Activated CD4-positive, alpha-beta T cell treated with anti-CD3 and anti-CD28 coated beads, Interleukin-2, Interleukin-4, amounts not matched to agents 100 ng/mL and 50 ng/mL, durations not matched to agents 16 hours and 8 hours (primary cell): Measurements from ENCODE around the gene COL4A6.

ENCODE experiments used
- DNase-seq: peaks from one replicate; pipeline ENCODE4 v3.0.0-alpha.2; 2020; ENCODE audit warnings: low spot score

COL4A6 gene

GRCh38 chrX:108216405-108216804 is 221.8 kb downstream of the COL4A6 start:
- no peak for DNase-seq

- DNase-seq, result no peak
These were observed 226.9 kb downstream of the COL4A6 start for GRCh38 chrX:108211301-108211700.

- no peak for DNase-seq
These were observed 229.1 kb downstream of the COL4A6 start for GRCh38 chrX:108209006-108209554.

- no peak for DNase-seq
These were observed 234.7 kb downstream of the COL4A6 start for GRCh38 chrX:108203540-108203939.

GRCh38 chrX:108199691-108200090 is 238.5 kb downstream of the COL4A6 start:
- peak; percentile 12 for DNase-seq

GRCh38 chrX:108199041-108199440 is 239.2 kb downstream of the COL4A6 start:
- DNase-seq, result no peak

GRCh38 chrX:108198420-108198819 is 239.8 kb downstream of the COL4A6 start:
- DNase-seq, result no peak

GRCh38 chrX:108186811-108187210 is 251.4 kb downstream of the COL4A6 start:
- DNase-seq, result no peak

- DNase-seq, result no peak
These were observed 260.1 kb downstream of the COL4A6 start for GRCh38 chrX:108178143-108178498.

- no peak for DNase-seq
These were observed 260.7 kb downstream of the COL4A6 start for GRCh38 chrX:108177351-108178142.

- DNase-seq, result no peak
These were observed 264.3 kb downstream of the COL4A6 start for GRCh38 chrX:108173874-108174273.

- DNase-seq, result no peak
These were observed 266.6 kb downstream of the COL4A6 start for GRCh38 chrX:108171671-108172070.

- no peak for DNase-seq
These were observed 268.5 kb downstream of the COL4A6 start for GRCh38 chrX:108169768-108170167.

- no peak for DNase-seq
These were observed 269.1 kb downstream of the COL4A6 start for GRCh38 chrX:108168961-108169740.

GRCh38 chrX:108167211-108167872 is 270.9 kb downstream of the COL4A6 start:
- no peak for DNase-seq

GRCh38 chrX:108165383-108166111 is 272.7 kb downstream of the COL4A6 start:
- no peak for DNase-seq

GRCh38 chrX:108163333-108164082 is 274.7 kb downstream of the COL4A6 start:
- no peak for DNase-seq

GRCh38 chrX:108162265-108162664 is 276.0 kb downstream of the COL4A6 start:
- no peak for DNase-seq

GRCh38 chrX:108160309-108160708 is 277.9 kb downstream of the COL4A6 start:
- DNase-seq, result no peak

GRCh38 chrX:108159028-108159670 is 279.1 kb downstream of the COL4A6 start:
- DNase-seq, result no peak

GRCh38 chrX:108157628-108158027 is 280.6 kb downstream of the COL4A6 start:
- DNase-seq, result no peak
